ENCODE results near the gene GSTM5.
A peak's percentile ranks its signal among the peaks of the same experiment; 100 is the strongest.
"Not testable (repeated sequence)": the region's sequence is repeated elsewhere in the genome, so short reads cannot be mapped to it uniquely, and the experiment has no call there.

GSTM5 gene

DNA sequence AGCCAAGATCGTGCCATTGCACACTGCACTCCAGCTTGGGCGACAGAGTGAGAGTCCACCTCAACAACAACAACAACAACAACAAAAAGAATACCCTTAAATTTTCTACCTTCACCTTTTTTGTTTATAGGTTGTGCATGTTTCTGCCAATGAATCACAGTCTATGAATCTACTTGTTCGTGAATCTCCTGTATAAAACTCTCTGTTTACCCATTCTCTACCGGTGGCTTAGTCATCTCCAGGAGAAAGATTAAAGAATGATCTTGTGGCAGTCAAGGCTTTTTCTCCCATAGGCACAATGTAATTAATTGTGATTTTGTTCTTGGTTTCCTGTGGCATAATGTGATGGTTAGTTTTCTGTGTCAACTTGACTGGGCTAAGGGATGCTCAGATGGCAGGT lies 14.2 kb upstream of the GSTM5 start:
- not testable (repeated sequence) for DNase-seq

DNA sequence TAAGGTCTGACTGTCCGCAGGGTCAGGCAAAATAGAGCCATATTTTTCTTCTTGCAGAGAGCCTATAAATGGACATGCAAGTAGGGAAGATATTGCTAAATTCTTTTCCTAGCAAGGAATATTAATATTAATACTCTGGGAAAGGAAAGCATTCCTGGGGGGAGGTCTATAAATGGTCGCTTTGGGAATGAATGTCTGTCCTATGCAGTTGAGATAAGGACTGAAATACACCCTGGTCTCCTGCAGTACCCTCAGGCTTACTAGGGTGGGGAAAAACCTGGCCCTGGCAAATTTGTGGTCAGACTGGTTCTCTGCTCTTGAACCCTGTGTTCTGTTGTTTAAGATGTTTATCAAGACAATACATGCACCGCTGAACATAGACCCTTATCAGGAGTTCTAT lies 9.1 kb upstream of the GSTM5 start:
- not testable (repeated sequence) for DNase-seq

DNA sequence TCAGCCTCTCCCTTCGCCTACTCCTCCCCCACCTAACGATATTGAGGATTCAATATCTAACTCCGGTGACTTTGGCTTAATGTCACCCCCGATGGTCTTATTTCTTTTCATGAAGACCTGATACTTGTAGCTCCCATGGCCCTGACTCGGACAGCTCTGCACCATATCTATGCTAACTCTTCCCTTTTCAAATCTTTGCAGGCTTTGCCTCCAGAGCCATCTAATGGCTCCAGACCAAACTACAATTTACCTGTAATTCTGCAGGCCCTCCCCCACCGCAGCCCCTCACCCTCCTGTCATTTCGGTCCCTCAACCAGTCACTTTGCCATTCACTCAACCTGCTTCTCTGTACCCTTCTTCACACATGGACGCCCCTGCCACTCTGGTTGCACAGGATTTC lies 7.9 kb upstream of the GSTM5 start:
- DNase-seq: no peak

- no peak for DNase-seq
Measured at GRCh38 chr1:109705411-109705810, 6.6 kb upstream of the GSTM5 start.

DNA sequence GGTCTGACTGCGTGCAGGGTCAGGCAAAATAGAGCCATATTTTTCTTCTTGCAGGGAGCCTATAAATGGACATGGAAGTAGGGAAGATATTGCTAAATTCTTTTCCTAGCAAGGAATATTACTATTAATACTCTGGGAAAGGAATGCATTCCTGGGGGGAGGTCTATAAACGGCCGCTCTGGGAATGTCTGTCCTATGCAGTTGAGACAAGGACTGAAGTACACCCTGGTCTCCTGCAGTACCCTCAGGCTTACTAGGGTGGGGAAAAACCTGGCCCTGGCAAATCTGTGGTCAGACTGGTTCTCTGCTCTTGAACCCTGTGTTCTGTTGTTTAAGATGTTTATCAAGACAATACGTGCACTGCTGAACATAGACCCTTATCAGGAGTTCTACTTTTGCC lies 3.1 kb upstream of the GSTM5 start:
- not testable (repeated sequence) for DNase-seq

- not testable (repeated sequence) for DNase-seq
Measured at GRCh38 chr1:109709822-109710221, 2.2 kb upstream of the GSTM5 start.

- DNase-seq: no peak
Measured at GRCh38 chr1:109712321-109712864, 342 bp downstream of the GSTM5 start.

DNA sequence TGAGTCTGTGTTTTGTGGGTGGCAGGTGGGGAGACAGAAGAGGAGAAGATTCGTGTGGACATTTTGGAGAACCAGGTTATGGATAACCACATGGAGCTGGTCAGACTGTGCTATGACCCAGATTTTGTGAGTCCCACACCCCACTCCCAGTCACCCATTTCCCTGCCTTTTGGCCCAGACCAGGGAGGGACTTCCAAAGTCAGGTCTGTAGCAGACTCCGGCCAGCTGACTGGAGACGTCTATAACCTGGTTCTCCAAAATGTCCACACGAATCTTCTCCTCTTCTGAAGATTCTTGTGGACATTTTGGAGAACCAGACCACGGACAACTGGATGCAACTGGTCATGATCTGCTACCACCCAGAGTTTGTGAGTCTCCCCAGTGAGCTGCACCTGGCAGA lies 1.6 kb downstream of the GSTM5 start:
- no peak for DNase-seq

DNA sequence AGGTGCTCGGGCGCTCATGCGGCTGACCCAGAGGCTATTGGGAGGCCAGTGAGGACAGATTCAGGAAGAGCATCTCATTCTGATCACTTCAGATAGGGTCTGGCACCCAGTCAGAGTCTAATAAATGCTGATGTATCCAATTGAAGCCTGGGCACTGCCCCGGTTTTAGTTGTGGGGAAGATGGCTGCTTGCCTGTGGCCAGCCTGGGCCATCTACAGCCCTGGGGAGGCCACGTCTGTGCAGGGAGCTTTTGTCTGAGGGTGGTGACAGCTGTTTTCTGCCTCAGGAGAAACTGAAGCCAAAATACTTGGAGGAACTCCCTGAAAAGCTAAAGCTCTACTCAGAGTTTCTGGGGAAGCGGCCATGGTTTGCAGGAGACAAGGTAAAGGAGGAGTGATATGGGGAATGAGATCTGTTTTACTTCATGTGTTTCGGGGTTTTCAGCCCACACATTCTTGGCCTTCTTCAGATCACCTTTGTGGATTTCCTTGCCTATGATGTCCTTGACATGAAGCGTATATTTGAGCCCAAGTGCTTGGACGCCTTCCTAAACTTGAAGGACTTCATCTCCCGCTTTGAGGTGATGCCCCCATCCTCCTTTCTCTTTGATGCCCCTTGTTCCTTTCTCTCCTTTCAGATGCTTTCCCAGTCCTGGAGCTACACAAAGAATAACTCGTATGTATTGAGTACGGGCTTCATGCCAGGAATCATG lies 2.8 kb downstream of the GSTM5 start:
- DNase-seq: no peak

- no peak for DNase-seq
Measured at GRCh38 chr1:109716121-109716520, 4.1 kb downstream of the GSTM5 start.

DNA sequence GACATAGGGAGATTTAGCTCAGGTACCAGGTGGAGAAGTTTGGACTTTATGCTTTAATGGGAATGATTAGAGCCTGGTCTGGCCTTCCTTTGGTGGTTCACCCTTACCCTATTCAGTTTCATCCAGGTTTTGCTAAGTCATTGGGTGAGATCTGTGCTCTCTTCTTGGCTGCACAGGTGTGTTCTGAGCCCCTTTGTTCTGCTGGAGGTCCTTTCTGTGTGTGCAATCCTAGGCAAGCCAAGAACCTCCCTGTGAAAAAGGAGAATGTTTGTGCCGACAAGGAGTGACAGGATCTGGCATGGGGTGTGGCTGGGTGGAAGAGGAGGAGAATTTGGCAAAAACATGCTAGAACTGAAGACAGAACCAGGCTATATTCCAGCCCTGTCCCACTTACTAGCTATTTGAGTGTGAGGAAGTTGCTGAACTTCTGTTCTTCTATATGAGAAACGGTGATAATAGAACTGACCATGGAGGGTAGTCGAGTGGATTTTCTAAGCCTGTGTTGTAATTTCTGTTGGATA lies 4.6 kb downstream of the GSTM5 start:
- DNase-seq: no peak

GRCh38 chr1:109717729-109718128 lies 5.7 kb downstream of the GSTM5 start:
- no peak for DNase-seq

GRCh38 chr1:109718495-109718894 lies 6.4 kb downstream of the GSTM5 start:
- no peak for DNase-seq

DNA sequence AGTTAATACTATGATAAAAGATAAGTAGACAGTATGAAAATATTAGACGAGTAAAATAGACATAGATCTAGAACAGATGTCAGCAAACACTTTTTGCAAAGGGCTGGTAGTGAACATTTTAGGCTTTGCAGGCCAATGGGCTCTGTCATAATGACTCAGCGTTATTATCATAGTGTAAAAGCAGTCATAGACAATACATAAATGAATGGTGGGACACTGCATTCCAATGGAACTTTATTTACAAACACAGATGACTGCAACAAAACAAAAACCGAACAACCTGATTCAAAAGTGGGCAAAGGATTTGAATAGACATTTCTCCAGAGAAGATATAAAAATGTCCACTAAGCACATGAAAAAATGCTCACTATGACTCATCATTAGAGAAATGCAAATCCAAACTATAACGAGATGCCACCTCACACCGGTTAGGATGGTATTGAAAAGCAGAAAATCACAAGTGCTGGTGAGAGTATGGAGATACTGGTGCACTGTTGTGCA lies 7.3 kb downstream of the GSTM5 start:
- no peak for DNase-seq

DNA sequence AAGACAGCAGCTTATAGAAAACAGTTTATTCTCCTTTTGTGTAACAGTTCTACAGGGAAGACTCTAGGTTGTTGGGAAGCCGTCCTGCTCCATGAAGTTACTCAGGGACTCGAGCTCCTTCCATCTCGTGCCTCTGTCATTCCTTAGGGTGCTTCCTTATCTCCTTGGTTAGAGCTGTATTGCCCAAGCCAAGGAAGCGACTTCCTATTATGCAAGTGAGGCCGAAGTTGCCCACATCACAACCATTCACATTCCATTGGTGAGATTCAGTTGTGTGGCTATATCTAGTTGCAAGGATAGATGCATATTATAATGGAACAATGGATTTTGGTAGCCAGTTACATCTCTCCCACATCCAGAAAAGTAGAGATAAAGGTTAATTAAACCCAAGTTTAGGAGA lies 9.0 kb downstream of the GSTM5 start:
- DNase-seq: no peak

- DNase-seq: no peak
Measured at GRCh38 chr1:109721971-109722370, 9.9 kb downstream of the GSTM5 start.

DNA sequence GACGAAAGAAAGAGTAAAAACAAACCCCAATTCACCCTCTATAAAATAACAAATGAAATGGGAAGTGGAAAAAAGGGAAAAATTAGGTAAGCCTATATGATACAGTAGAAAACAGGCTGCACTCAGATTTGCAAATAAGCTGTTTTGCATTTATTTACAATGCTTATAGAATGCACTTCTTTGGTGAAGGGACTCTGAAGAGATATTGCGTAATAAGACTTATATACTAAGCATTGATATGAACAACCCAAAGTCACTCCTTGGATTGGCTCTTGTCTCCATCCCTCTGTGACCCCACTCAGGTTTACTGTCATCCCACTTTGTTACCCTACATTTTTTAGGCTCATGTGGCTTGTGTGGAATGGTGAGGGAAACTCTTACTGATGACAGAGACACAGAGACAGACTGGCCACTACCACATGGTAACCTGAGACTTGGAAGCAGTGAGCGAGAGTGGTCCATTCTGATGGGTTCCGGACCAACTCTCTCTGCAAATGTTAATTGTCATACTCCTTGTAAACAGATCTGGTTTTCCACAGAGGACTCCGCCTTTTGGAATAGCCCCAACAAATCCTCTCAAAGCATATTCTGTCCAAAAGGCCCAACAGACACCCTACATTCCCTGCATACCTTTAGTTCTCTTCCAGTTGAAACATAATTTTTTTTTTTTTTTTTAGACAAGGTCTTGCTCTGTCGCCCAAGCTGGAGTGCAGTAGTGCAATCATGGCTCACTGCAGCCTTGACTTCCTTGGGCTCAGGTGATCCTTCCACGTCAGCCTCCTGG lies 11.0 kb downstream of the GSTM5 start:
- no peak for DNase-seq

DNA sequence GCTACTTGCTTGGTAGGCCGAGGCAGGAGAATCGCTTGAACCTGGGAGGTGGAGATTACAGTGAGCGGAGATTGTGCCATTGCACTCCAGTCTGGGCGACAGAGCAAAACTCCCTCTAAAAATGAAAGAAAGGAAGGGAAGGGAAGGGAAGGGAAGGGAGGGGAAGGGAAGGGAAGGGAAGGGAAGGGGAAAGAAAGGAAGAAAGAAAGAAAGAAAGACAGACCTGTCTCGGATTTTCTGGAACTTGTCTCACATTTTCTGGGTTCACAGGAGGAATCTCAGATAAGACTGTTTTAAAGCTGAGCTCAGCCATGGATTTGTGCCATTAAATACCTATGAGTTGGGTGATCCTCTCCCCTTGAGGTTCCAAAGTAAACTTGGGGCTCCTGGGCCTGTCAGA lies 12.9 kb downstream of the GSTM5 start:
- no peak for DNase-seq

- no peak for DNase-seq
Measured at GRCh38 chr1:109725510-109725909, 13.5 kb downstream of the GSTM5 start.

GRCh38 chr1:109726007-109726406 lies 14.0 kb downstream of the GSTM5 start:
- peak; percentile 1 for DNase-seq

DNA sequence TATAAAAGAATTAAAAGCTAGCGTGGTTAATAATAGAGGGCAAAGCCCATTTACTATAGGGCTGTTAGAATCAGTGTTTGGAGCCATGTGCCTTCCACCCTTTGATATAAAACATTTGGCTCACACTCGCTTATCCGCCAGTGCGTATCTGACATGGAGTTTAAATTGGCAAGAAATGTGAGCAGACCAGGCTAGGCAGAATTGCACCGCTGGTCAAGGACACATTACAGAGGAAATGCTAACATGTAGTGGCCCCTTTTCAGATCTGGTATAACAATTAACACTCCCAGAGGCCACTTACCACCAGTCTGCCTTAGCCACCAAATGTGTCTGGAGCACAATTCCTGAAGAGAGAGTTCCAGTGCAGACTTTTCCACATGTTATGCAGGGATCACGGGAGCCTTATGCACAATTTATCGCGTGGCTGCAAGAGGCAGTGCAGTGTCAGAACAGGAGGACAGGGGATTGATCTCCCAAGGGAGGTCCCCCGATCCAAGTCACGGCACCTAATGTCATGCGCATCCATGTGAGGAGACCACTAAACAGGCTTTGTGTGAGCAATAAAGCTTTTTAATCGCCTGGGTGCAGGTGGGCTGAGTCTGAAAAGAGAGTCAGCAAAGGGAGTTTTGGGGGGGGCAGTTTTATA lies 14.8 kb downstream of the GSTM5 start:
- no peak for DNase-seq

GRCh38 chr1:109728870-109729269 lies 16.8 kb downstream of the GSTM5 start:
- no peak for DNase-seq

GRCh38 chr1:109730666-109731065 lies 18.6 kb downstream of the GSTM5 start:
- no peak for DNase-seq

All from NCI-H69 (cell line).